Loucy (cell line): ENCODE data around the gene ERAP2.

Experiments used
- H2AFZ ChIP-seq: fragments of 200-600 bp; sonication (generic); 2 replicates; pipeline ENCODE4 v1.6.0; 2016; ENCODE audit warnings: antibody characterized with exemption, mild to moderate bottlenecking, low read length, moderate library complexity
- H3F3A ChIP-seq: fragments of 200-600 bp; 2 replicates; pipeline ENCODE4 v1.6.0; 2016; ENCODE audit warnings: antibody characterized with exemption, low read depth, mild to moderate bottlenecking
- H3K27me3 ChIP-seq: fragments of 200-600 bp; sonication (generic); 2 replicates; pipeline ENCODE4 v1.6.1; 2014; ENCODE audit warnings: low read length, mild to moderate bottlenecking; ENCODE audit not compliant: insufficient read depth, poor library complexity, severe bottlenecking
- H3K36me3 ChIP-seq: fragments of 200-600 bp; sonication (generic); 2 replicates; pipeline ENCODE4 v1.6.1; 2016; ENCODE audit warnings: low read length; ENCODE audit not compliant: insufficient read depth
- H3K4me1 ChIP-seq: fragments of 200-600 bp; sonication (generic); 2 replicates; pipeline ENCODE4 v1.5.1; 2014; ENCODE audit warnings: low read length, mild to moderate bottlenecking; ENCODE audit not compliant: insufficient read depth, poor library complexity, severe bottlenecking
- H3K4me2 ChIP-seq: fragments of 200-600 bp; sonication (generic); 2 replicates; pipeline ENCODE4 v1.6.0; 2014; ENCODE audit warnings: antibody characterized with exemption, low read length, low read depth, mild to moderate bottlenecking; ENCODE audit not compliant: poor library complexity, severe bottlenecking
- H3K4me3 ChIP-seq: fragments of 200-600 bp; sonication (generic); 2 replicates; pipeline ENCODE4 v1.5.1; 2014; ENCODE audit warnings: low read length, mild to moderate bottlenecking, mixed read lengths; ENCODE audit not compliant: poor library complexity, severe bottlenecking
- H3K79me2 ChIP-seq: fragments of 200-600 bp; sonication (generic); 2 replicates; pipeline ENCODE4 v1.6.1; 2014; ENCODE audit warnings: low read length; ENCODE audit not compliant: insufficient read depth
- H3K9ac ChIP-seq: fragments of 200-600 bp; sonication (generic); 2 replicates; pipeline ENCODE4 v1.6.0; 2014; ENCODE audit warnings: mild to moderate bottlenecking, low read depth, low read length, moderate library complexity; ENCODE audit not compliant: poor library complexity, severe bottlenecking
- H3K9me2 ChIP-seq: fragments of 200-600 bp; sonication (generic); replicated peaks from 2 replicates; pipeline ENCODE4 v1.6.1; 2016; ENCODE audit warnings: low read depth, low read length, mixed read lengths
- H3K9me3 ChIP-seq: fragments of 200-600 bp; sonication (generic); 2 replicates; pipeline ENCODE4 v1.6.1; 2014; ENCODE audit warnings: mild to moderate bottlenecking, antibody characterized with exemption, low read length, low read depth; ENCODE audit not compliant: insufficient read depth
- H4K20me1 ChIP-seq: fragments of 200-600 bp; sonication (generic); 2 replicates; pipeline ENCODE4 v1.6.0; 2014; ENCODE audit warnings: antibody characterized with exemption, low read length, mild to moderate bottlenecking; ENCODE audit not compliant: insufficient read depth, poor library complexity, severe bottlenecking
- CTCF ChIP-seq: fragments of 200-600 bp; sonication (generic); conservative IDR thresholded peaks from 2 replicates; pipeline ENCODE4 v1.5.1; 2014; ENCODE audit warnings: mild to moderate bottlenecking, antibody characterized with exemption, low read length
- EZH2phosphoT487 ChIP-seq: fragments of 200-600 bp; IDR thresholded peaks from 2 replicates; pipeline ENCODE4 v1.6.1; 2018; ENCODE audit warnings: antibody characterized with exemption, mild to moderate bottlenecking, moderate library complexity, borderline replicate concordance

The ERAP2 gene

GRCh38 chr5:96843140-96843539 lies 33.2 kb upstream of the ERAP2 start:
- Histone ChIP-seq H3K9ac (no peak overlapping the region), H3K4me3 (peak overlapping the region; percentile 47), H3K36me3 (no peaks in the 10 kb centered on the region), H2AFZ (0 out of 2 replicates have a peak overlapping the region, but pooled peaks have one; percentile 58), H3K79me2 (no peaks in the 10 kb centered on the region), H3K4me1 (peaks cover 69% of the 10 kb centered on the region), H3F3A (no peaks in the 10 kb centered on the region), H4K20me1 (no peaks in the 10 kb centered on the region), H3K9me3 (no peaks in the 10 kb centered on the region), H3K4me2 (peak overlapping the region; percentile 49), H3K27me3 (no peaks in the 10 kb centered on the region), H3K9me2 (no peaks in the 10 kb centered on the region)
- no peak for TF ChIP-seq CTCF
- no peak for TF ChIP-seq EZH2phosphoT487

DNA sequence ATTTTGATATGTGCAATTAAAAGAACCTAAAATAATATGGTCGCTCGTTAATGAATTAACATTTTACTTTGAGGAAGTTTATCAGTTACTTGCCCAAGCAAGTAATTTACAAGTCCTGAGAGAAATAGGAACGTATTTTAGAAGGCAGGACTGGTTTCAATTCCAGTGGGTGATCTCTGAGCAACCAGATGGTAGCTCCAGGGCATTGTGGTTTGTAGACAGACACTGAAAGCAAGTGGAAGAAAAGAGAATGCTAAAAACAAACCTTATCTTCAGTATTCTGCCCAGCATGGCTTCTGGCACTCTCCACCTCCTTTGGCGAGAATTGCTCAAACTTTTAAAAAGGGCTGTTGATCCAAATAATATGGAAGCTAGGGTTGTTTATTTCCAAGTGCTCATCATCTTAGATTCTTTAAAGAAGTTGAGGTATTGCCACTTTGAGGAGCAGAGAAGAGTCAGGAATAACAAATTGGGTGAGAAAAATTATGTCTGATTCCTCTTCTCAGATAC lies 31.8 kb upstream of the ERAP2 start:
- H3K9me3 ChIP-seq = no peaks in the 10 kb centered on the region
- TF ChIP-seq EZH2phosphoT487 (no peak), CTCF (no peak)
- H3K27me3 ChIP-seq = no peaks in the 10 kb centered on the region
- H3K4me2 ChIP-seq = peak overlapping the region; percentile 49
- H4K20me1 ChIP-seq = no peaks in the 10 kb centered on the region
- H3F3A ChIP-seq = no peaks in the 10 kb centered on the region
- no peaks in the 10 kb centered on the region for H3K9me2 ChIP-seq
- peak overlapping the region; percentile 9 for H3K9ac ChIP-seq
- peak overlapping the region; percentile 47 for H3K4me3 ChIP-seq
- no peak overlapping the region for H2AFZ ChIP-seq
- H3K36me3 ChIP-seq = no peaks in the 10 kb centered on the region
- H3K4me1 ChIP-seq = peaks cover 55% of the 10 kb centered on the region
- no peaks in the 10 kb centered on the region for H3K79me2 ChIP-seq

- no peaks in the 10 kb centered on the region for H4K20me1 ChIP-seq
- TF ChIP-seq EZH2phosphoT487 (no peak), CTCF (no peak)
- H3K79me2 ChIP-seq = no peaks in the 10 kb centered on the region
- H2AFZ ChIP-seq = peak overlapping the region; percentile 19; the same call in 1 of the 2 replicates
- H3K9ac ChIP-seq = no peak overlapping the region
- peaks cover 32% of the 10 kb centered on the region for H3K4me1 ChIP-seq
- no peaks in the 10 kb centered on the region for H3K27me3 ChIP-seq
- no peak overlapping the region for H3K4me3 ChIP-seq
- H3K4me2 ChIP-seq = no peak overlapping the region
- no peaks in the 10 kb centered on the region for H3F3A ChIP-seq
- H3K36me3 ChIP-seq = no peaks in the 10 kb centered on the region
- H3K9me3 ChIP-seq = no peaks in the 10 kb centered on the region; the same call in 1 of the 2 replicates
- no peaks in the 10 kb centered on the region for H3K9me2 ChIP-seq
These were observed 24.8 kb upstream of the ERAP2 start for GRCh38 chr5:96851312-96852062.
